ENCODE data around the gene ATXN7L1.

Gene ATXN7L1

GRCh38 chr7:105822806-105823205 is 53.6 kb downstream of the ATXN7L1 start:
- no peaks in the 10 kb centered on the region for H3K9me3 ChIP-seq (ENCODE audit: insufficient read depth, low read length)
- H3K4me2 ChIP-seq (ENCODE audit: low read length): no peak overlapping the region
- H3K79me2 ChIP-seq (ENCODE audit: low read length): no peaks in the 10 kb centered on the region
- no peak overlapping the region for H3K9ac ChIP-seq (ENCODE audit: low read length)
- no peak overlapping the region for H3K4me3 ChIP-seq (ENCODE audit: low read length)
- no peak overlapping the region for H2AFZ ChIP-seq (ENCODE audit: low read depth, low read length)
- peaks cover 4% of the 10 kb centered on the region; the same call in 1 of the 2 replicates for H3K4me1 ChIP-seq (ENCODE audit: low read length)
- H3K27ac ChIP-seq (ENCODE audit: low read length): no peak overlapping the region
- peaks cover 53% of the 10 kb centered on the region for H3K27me3 ChIP-seq (ENCODE audit: low read depth, low read length)
- TF ChIP-seq EZH2phosphoT487 (IDR thresholded peaks at IDR 0.05; ENCODE audit: low read depth): no peak
- TF ChIP-seq CTCF (IDR thresholded peaks at IDR 0.05; ENCODE audit: low read depth, low read length): no peak
- H4K20me1 ChIP-seq (ENCODE audit: insufficient read depth, low read length): no peaks in the 10 kb centered on the region
- H3K36me3 ChIP-seq (replicated peaks; ENCODE audit: low read depth, low read length): no peaks in the 10 kb centered on the region

GRCh38 chr7:105821527-105821926 is 54.9 kb downstream of the ATXN7L1 start:
- Histone ChIP-seq H3K36me3 (replicated peaks; ENCODE audit: low read depth, low read length) (no peaks in the 10 kb centered on the region), H3K27ac (ENCODE audit: low read length) (no peak overlapping the region), H4K20me1 (ENCODE audit: insufficient read depth, low read length) (no peaks in the 10 kb centered on the region), H3K79me2 (ENCODE audit: low read length) (no peaks in the 10 kb centered on the region), H3K4me3 (ENCODE audit: low read length) (no peak overlapping the region), H3K4me2 (ENCODE audit: low read length) (no peak overlapping the region), H3K9me3 (ENCODE audit: insufficient read depth, low read length) (no peaks in the 10 kb centered on the region), H3K9ac (ENCODE audit: low read length) (no peak overlapping the region), H3K27me3 (ENCODE audit: low read depth, low read length) (peaks cover 47% of the 10 kb centered on the region), H2AFZ (ENCODE audit: low read depth, low read length) (no peak overlapping the region), H3K4me1 (ENCODE audit: low read length) (peaks cover 6% of the 10 kb centered on the region)
- TF ChIP-seq CTCF (IDR thresholded peaks at IDR 0.05; ENCODE audit: low read depth, low read length): no peak
- no peak for TF ChIP-seq EZH2phosphoT487 (IDR thresholded peaks at IDR 0.05; ENCODE audit: low read depth)

- no peaks in the 10 kb centered on the region for H3K36me3 ChIP-seq (replicated peaks; ENCODE audit: low read depth, low read length)
- no peak overlapping the region for H3K27ac ChIP-seq (ENCODE audit: low read length)
- H3K9ac ChIP-seq (ENCODE audit: low read length): no peak overlapping the region
- no peaks in the 10 kb centered on the region for H3K79me2 ChIP-seq (ENCODE audit: low read length)
- H3K9me3 ChIP-seq (ENCODE audit: insufficient read depth, low read length): no peaks in the 10 kb centered on the region
- no peaks in the 10 kb centered on the region for H4K20me1 ChIP-seq (ENCODE audit: insufficient read depth, low read length)
- H3K4me3 ChIP-seq (ENCODE audit: low read length): no peak overlapping the region
- H3K4me2 ChIP-seq (ENCODE audit: low read length): no peak overlapping the region
- peaks cover 16% of the 10 kb centered on the region for H3K4me1 ChIP-seq (ENCODE audit: low read length)
- TF ChIP-seq EZH2phosphoT487 (IDR thresholded peaks at IDR 0.05; ENCODE audit: low read depth) (no peak), CTCF (IDR thresholded peaks at IDR 0.05; ENCODE audit: low read depth, low read length) (no peak)
- H3K27me3 ChIP-seq (ENCODE audit: low read depth, low read length): peaks cover 44% of the 10 kb centered on the region
- H2AFZ ChIP-seq (ENCODE audit: low read depth, low read length): no peak overlapping the region
Measured at GRCh38 chr7:105820363-105821066, 55.9 kb downstream of the ATXN7L1 start.

DNA sequence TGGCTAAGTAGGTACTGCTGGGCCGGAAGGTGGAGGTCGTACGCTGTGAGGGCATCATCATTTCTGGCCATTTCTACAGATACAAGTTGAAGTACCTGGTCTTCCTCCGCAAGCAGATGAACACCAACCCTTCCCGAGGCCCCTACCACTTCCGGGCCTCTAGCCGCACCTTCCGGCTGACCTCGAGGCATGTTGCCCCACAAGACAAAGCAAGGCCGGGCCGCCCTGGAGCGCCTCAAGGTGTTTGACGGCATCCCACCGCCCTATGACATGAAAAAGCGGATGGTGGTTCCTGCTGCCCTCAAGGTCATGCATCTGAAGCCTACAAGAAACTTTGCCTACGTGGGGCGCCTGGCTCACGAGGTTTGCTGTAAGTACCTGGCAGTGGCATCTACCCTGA is 56.8 kb downstream of the ATXN7L1 start:
- no peak for TF ChIP-seq EZH2phosphoT487 (IDR thresholded peaks at IDR 0.05; ENCODE audit: low read depth)
- no peak for TF ChIP-seq CTCF (IDR thresholded peaks at IDR 0.05; ENCODE audit: low read depth, low read length)
- H3K27me3 ChIP-seq (ENCODE audit: low read depth, low read length): peaks cover 44% of the 10 kb centered on the region
- no peak overlapping the region for H3K4me2 ChIP-seq (ENCODE audit: low read length)

More for the DNA sequence above, 56.8 kb downstream of the ATXN7L1 start:
- Histone ChIP-seq H3K27ac (ENCODE audit: low read length) (no peak overlapping the region), H3K36me3 (replicated peaks; ENCODE audit: low read depth, low read length) (no peaks in the 10 kb centered on the region), H3K79me2 (ENCODE audit: low read length) (no peaks in the 10 kb centered on the region), H3K9ac (ENCODE audit: low read length) (no peak overlapping the region), H4K20me1 (ENCODE audit: insufficient read depth, low read length) (no peaks in the 10 kb centered on the region), H3K4me1 (ENCODE audit: low read length) (peaks cover 23% of the 10 kb centered on the region), H3K4me3 (ENCODE audit: low read length) (no peak overlapping the region), H3K9me3 (ENCODE audit: insufficient read depth, low read length) (no peaks in the 10 kb centered on the region), H2AFZ (ENCODE audit: low read depth, low read length) (no peak overlapping the region)

All from OCI-LY3 (cell line).